Osteoblast (primary cell): ENCODE data around the gene ADCY3. TPM values are rescaled to one million over a fixed set of nuclear protein-coding genes. Genes with fewer than 3 reads are reported as not detected.

Experiments used
- DNase-seq: peaks from one replicate; pipeline ENCODE4 v3.0.0; 2011; ENCODE audit warnings: low spot score, mixed read lengths; ENCODE audit not compliant: insufficient read length; ENCODE audit errors: missing footprints
- H2AFZ ChIP-seq: 2 replicates; pipeline ENCODE4 v1.6.0; 2011; ENCODE audit warnings: mild to moderate bottlenecking, low read length
- H3K27ac ChIP-seq: 2 replicates; pipeline ENCODE4 v1.5.1; 2011; ENCODE audit warnings: mild to moderate bottlenecking, low read depth, low read length, moderate library complexity
- H3K27me3 ChIP-seq: 2 replicates; pipeline ENCODE4 v1.6.0; 2012; ENCODE audit warnings: mild to moderate bottlenecking, control low read depth, inconsistent platforms, low read length, moderate library complexity; ENCODE audit not compliant: insufficient read depth
- H3K36me3 ChIP-seq: 2 replicates; pipeline ENCODE4 v1.5.1; 2011; ENCODE audit warnings: mild to moderate bottlenecking, low read length, control low read depth, moderate library complexity; ENCODE audit not compliant: insufficient read depth
- H3K4me1 ChIP-seq: 2 replicates; pipeline ENCODE4 v1.5.1; 2011; ENCODE audit warnings: mild to moderate bottlenecking, low read length, control low read depth, moderate library complexity; ENCODE audit not compliant: insufficient read depth
- H3K4me2 ChIP-seq: 2 replicates; pipeline ENCODE4 v1.6.0; 2011; ENCODE audit warnings: mild to moderate bottlenecking, low read length; ENCODE audit not compliant: insufficient read depth
- H3K4me3 ChIP-seq: fragments of 200-600 bp; sonication (generic); 3 replicates; pipeline ENCODE4 v1.5.1; 2012; ENCODE audit warnings: mild to moderate bottlenecking, low read length, inconsistent platforms; ENCODE audit not compliant: insufficient read depth
- H3K79me2 ChIP-seq: 2 replicates; pipeline ENCODE4 v1.6.0; 2012; ENCODE audit warnings: mild to moderate bottlenecking, low read length, control low read depth, inconsistent platforms; ENCODE audit not compliant: insufficient read depth
- H3K9me3 ChIP-seq: 2 replicates; pipeline ENCODE4 v1.5.1; 2011; ENCODE audit warnings: low read depth, low read length, control low read depth
- H4K20me1 ChIP-seq: 2 replicates; pipeline ENCODE4 v1.6.0; 2012; ENCODE audit warnings: mild to moderate bottlenecking, low read length, control low read depth; ENCODE audit not compliant: insufficient read depth
- CTCF ChIP-seq: IDR thresholded peaks from 2 replicates; pipeline ENCODE4 v1.5.1; 2011; ENCODE audit warnings: mild to moderate bottlenecking, low read depth, low read length, moderate library complexity; ENCODE audit errors: extremely low read depth
- total RNA-seq: library from RNA; depleted of rRNA; stranded (reverse); fragments of >200 nt; gene quantifications from 2 replicates; pipeline ENCODE4 v1.2.3, GENCODE V29; 2012

Gene ADCY3
- total RNA-seq, 1 donor = 47.4 TPM

DNA sequence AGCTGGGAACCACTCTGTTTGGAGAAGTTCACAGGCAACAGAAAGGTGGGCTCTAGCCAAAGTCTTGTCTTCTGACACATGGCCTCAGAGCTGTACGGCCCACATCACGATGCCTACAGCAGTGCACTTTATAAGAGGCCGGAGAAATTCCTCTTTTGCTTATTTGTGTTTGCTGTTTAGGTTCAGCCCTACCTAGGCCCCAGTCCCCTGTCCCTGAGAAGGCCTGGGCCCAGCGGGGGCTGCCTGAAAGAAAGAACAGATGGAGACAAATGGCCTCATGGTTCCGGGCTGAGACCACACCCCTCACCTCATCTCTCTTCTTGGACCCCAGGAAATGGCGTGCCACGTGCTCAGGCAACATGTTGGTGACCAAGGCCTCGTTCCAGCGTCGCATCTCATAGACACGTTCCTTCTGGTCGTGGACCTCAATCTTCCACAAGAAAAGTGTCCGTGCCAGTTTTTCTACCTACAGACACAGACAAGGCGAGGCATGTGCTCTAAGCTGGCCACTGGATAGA, 95.9 kb downstream of the ADCY3 start:
- Histone ChIP-seq H3K4me2 (no peak overlapping the region), H3K4me1 (peaks cover 2% of the 10 kb centered on the region), H3K27ac (no peak overlapping the region), H3K27me3 (no peaks in the 10 kb centered on the region), H3K4me3 (no peak overlapping the region), H3K79me2 (no peaks in the 10 kb centered on the region), H2AFZ (no peak overlapping the region), H3K9me3 (no peaks in the 10 kb centered on the region), H3K36me3 (peaks cover 33% of the 10 kb centered on the region), H4K20me1 (no peaks in the 10 kb centered on the region)
- DNase-seq = peak; percentile 25
- no peak for TF ChIP-seq CTCF

DNA sequence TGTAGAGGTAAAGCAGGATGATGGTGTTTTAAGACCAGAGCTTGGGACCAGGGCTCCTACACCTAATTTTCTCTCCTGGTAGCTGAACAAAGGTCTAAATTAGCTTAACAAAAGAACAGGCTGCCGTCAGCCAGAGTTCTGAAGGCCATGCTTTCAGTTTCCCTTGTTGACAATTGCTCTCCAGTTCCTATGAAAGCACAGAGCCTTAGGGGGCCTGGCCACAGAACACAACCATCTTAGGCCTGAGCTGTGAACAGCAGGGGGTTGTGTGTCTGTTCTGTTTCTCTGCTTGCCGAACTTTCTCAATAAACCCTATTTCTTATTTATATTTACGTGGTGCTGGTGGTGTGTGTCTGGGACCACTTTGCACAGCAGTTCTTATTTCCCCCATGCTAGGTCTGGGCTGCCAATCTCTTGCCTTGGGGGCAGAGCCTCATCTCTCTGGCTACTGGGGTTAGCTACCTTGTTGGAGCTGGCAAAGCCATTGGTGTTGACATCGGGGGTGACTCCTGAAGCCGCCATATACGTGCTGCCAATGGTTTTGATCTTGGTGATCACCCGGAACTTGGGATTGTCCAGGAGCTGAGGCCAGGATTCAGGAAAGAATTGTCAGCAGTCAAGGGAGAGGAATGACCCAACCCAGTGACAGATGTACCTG, 97.9 kb downstream of the ADCY3 start:
- DNase-seq = peak; percentile 18
- Histone ChIP-seq H3K27me3 (no peaks in the 10 kb centered on the region), H4K20me1 (no peaks in the 10 kb centered on the region), H2AFZ (no peak overlapping the region), H3K4me3 (no peak overlapping the region), H3K4me1 (peaks cover 14% of the 10 kb centered on the region), H3K27ac (no peak overlapping the region), H3K9me3 (no peaks in the 10 kb centered on the region), H3K36me3 (peaks cover 40% of the 10 kb centered on the region), H3K4me2 (no peak overlapping the region), H3K79me2 (peaks cover 3% of the 10 kb centered on the region)
- no peak for TF ChIP-seq CTCF

DNA sequence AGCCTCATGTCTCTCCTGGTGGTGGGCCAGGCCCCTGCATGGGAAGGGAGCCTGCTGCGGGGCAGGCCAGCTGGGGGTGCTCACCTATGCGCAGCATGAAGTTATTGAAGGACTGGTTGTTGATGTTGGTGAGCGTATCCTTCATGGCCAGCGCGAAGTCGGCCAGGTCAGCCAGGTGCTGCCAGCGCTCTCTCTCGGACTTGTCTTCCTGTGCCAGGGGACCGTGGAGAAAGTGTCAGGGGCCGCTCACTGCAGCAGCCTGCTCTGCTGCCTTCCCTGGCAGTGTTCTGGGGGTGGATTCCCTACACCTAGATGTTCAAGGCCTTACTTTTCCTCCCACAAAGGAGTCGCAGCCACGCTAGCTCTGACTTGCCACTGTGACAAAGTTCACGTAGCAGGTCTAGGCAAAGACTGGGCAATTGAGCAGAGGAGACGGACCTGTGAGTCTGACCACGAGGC, 98.6 kb downstream of the ADCY3 start:
- no peak for TF ChIP-seq CTCF
- no peak overlapping the region for H2AFZ ChIP-seq
- no peak overlapping the region for H3K4me2 ChIP-seq
- no peaks in the 10 kb centered on the region for H3K27me3 ChIP-seq
- no peaks in the 10 kb centered on the region for H4K20me1 ChIP-seq
- H3K79me2 ChIP-seq = peaks cover 5% of the 10 kb centered on the region
- H3K4me3 ChIP-seq = no peak overlapping the region
- peak; percentile 36 for DNase-seq
- no peaks in the 10 kb centered on the region for H3K9me3 ChIP-seq
- no peak overlapping the region for H3K27ac ChIP-seq
- peaks cover 43% of the 10 kb centered on the region for H3K36me3 ChIP-seq
- H3K4me1 ChIP-seq = peaks cover 21% of the 10 kb centered on the region

- Histone ChIP-seq H3K4me2 (no peak overlapping the region), H3K27me3 (no peaks in the 10 kb centered on the region), H4K20me1 (no peaks in the 10 kb centered on the region), H3K79me2 (peaks cover 11% of the 10 kb centered on the region), H3K27ac (no peak overlapping the region), H3K9me3 (no peaks in the 10 kb centered on the region), H3K4me1 (peaks cover 22% of the 10 kb centered on the region), H3K4me3 (no peak overlapping the region), H2AFZ (no peak overlapping the region), H3K36me3 (peaks cover 49% of the 10 kb centered on the region)
- peak; percentile 52 for DNase-seq
- no peak for TF ChIP-seq CTCF
Observed at GRCh38 chr2:24820598-24821432, 99.2 kb downstream of the ADCY3 start.
